ENCODE measurements around the gene SPTAN1.

DNA sequence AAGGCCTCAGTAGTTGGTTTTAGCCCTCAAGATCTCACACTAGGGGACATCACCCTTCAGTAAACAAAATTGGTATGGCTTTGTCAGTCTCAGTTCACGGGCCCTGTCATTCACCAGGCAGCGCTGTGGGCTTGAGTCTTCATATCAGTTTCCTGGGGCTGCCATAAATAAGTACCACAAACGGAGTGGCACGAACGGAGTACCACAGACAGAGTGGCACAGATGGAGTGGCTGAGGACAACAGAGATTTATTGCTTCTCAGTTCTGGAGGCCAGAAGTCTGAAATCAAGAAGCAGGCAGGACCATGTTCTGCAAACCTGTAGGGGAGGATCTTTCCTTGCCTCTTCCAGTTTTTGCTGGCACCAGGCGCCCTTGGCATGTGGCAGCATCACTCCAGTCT lies 66.7 kb downstream of the SPTAN1 start:
- TF ChIP-seq, protein P1, sequence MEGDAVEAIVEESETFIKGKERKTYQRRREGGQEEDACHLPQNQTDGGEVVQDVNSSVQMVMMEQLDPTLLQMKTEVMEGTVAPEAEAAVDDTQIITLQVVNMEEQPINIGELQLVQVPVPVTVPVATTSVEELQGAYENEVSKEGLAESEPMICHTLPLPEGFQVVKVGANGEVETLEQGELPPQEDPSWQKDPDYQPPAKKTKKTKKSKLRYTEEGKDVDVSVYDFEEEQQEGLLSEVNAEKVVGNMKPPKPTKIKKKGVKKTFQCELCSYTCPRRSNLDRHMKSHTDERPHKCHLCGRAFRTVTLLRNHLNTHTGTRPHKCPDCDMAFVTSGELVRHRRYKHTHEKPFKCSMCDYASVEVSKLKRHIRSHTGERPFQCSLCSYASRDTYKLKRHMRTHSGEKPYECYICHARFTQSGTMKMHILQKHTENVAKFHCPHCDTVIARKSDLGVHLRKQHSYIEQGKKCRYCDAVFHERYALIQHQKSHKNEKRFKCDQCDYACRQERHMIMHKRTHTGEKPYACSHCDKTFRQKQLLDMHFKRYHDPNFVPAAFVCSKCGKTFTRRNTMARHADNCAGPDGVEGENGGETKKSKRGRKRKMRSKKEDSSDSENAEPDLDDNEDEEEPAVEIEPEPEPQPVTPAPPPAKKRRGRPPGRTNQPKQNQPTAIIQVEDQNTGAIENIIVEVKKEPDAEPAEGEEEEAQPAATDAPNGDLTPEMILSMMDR (conservative IDR thresholded peaks at IDR 0.05; ENCODE audit: low read depth, low read length) = no peak
- no peak for TF ChIP-seq MAFK (IDR thresholded peaks at IDR 0.05; ENCODE audit: low read depth, low read length)
- TF ChIP-seq RAD21 (IDR thresholded peaks at IDR 0.05; ENCODE audit: low read length) = no peak
- no peak for TF ChIP-seq POLR2A (IDR thresholded peaks at IDR 0.05; ENCODE audit: low read depth, low read length)
- TF ChIP-seq, protein P2, sequence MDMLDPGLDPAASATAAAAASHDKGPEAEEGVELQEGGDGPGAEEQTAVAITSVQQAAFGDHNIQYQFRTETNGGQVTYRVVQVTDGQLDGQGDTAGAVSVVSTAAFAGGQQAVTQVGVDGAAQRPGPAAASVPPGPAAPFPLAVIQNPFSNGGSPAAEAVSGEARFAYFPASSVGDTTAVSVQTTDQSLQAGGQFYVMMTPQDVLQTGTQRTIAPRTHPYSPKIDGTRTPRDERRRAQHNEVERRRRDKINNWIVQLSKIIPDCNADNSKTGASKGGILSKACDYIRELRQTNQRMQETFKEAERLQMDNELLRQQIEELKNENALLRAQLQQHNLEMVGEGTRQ (IDR thresholded peaks at IDR 0.05; ENCODE audit: low read depth, low read length) = no peak
- no peak for TF ChIP-seq RFX5 (IDR thresholded peaks at IDR 0.05; ENCODE audit: low read depth, low read length)
- no peak for TF ChIP-seq FOS (IDR thresholded peaks at IDR 0.05; ENCODE audit: low read depth, low read length)
- no peak for TF ChIP-seq MXI1 (IDR thresholded peaks at IDR 0.05; ENCODE audit: borderline replicate concordance, low read depth, low read length)
- TF ChIP-seq CEBPB (IDR thresholded peaks at IDR 0.05; ENCODE audit: low read depth, low read length) = no peak
- TF ChIP-seq RCOR1 (IDR thresholded peaks at IDR 0.05; ENCODE audit: insufficient replicate concordance, low read length) = no peak
- TF ChIP-seq CHD1 (IDR thresholded peaks at IDR 0.05; ENCODE audit: low read depth, low read length) = no peak
